Heart left ventricle (tissue), 16 donors: ENCODE results near the gene PDIA6. TPM values are rescaled to one million over a fixed set of nuclear protein-coding genes. Genes with fewer than 3 reads are reported as not detected.

Source experiments
- ATAC-seq, 4 donors: fragments of 200-7000 bp; cut with Tn5 transposase; one replicate each; pipeline ENCODE4 v1.9.1; 2020 to 2022; ENCODE audit warnings: moderate library complexity in 4 of 4, mild to moderate bottlenecking in 3 of 4, moderate number of reproducible peaks in 1 of 4
- DNase-seq, 5 donors: peaks; one replicate each; pipeline ENCODE4 v3.0.0-alpha.2; 2020
- H3K27ac ChIP-seq, 12 donors: fragments of 200-600 bp; sonication (generic) in 4 of 12; one replicate each; pipeline versions ENCODE4 v1.5.0 to v1.8.0; 2016 to 2022; ENCODE audit warnings: mild to moderate bottlenecking in 2 of 12
- H3K27me3 ChIP-seq, 9 donors: fragments of 200-600 bp; sonication (generic) in 2 of 9; one replicate each; pipeline versions ENCODE4 v1.5.1 to v1.8.0; 2016 to 2022; ENCODE audit warnings: mild to moderate bottlenecking in 3 of 9
- H3K36me3 ChIP-seq, 9 donors: fragments of 200-600 bp; sonication (generic) in 2 of 9; one replicate each; pipeline versions ENCODE4 v1.5.0 to v1.8.0; 2018 to 2022; ENCODE audit warnings: mild to moderate bottlenecking in 2 of 9
- H3K4me1 ChIP-seq, 12 donors: fragments of 200-600 bp; sonication (generic) in 4 of 12; one replicate each; pipeline versions ENCODE4 v1.5.0 to v1.8.0; 2016 to 2022; ENCODE audit warnings: mild to moderate bottlenecking in 3 of 12
- H3K4me3 ChIP-seq, 12 donors: fragments of 200-600 bp; sonication (generic) in 4 of 12; one replicate each; pipeline versions ENCODE4 v1.5.0 to v1.8.0; 2017 to 2022; ENCODE audit warnings: mild to moderate bottlenecking in 9 of 12, moderate library complexity in 4 of 12
- H3K9me3 ChIP-seq, 12 donors: fragments of 200-600 bp; sonication (generic) in 4 of 12; one replicate each; pipeline versions ENCODE4 v1.5.0 to v1.8.0; 2016 to 2022; ENCODE audit warnings: mild to moderate bottlenecking in 1 of 12
- CTCF ChIP-seq, 12 donors: fragments of 200-600 bp; sonication (generic) in 4 of 12; IDR thresholded peaks; one replicate each; pipeline versions ENCODE4 v1.5.0 to v1.8.0; 2018 to 2022; ENCODE audit warnings: antibody characterized with exemption in 12 of 12, mild to moderate bottlenecking in 5 of 12
- POLR2A ChIP-seq, 2 donors: fragments of 450-650 bp; IDR thresholded peaks; one replicate each; pipeline ENCODE4 v1.6.1; 2017; ENCODE audit warnings: antibody characterized with exemption in 2 of 2, mild to moderate bottlenecking in 2 of 2, moderate library complexity in 2 of 2
- WGBS, 4 donors: extraction: QIAGEN DNeasy Blood & Tissue Kit in 2 of 4; methylation state at CpG; one replicate each; pipeline versions ENCODE4 v1.1.5 to v1.1.7; 2013 to 2018; 5-methylcytosine and 5-hydroxymethylcytosine counted together
- intact Hi-C, 10 donors: fragments of 100-400 bp; cut with DNase I; formaldehyde crosslinking; loops; one replicate each; pipeline versions ENCODE4 v1.11.1 to v1.14.2; 2022
- polyA plus RNA-seq, 2 donors: library from polyadenylated mRNA; stranded (reverse); fragments of 200-250 nt; gene quantifications; one replicate each; pipeline ENCODE4 v1.2.3, GENCODE V29; 2013
- total RNA-seq, 9 donors: library from RNA; depleted of rRNA in 2 of 9; stranded (reverse); fragments of >200 nt in 2 of 9; fragmentation: NEBNext Ultra II Directional in 3 of 9; extraction: Animal tissue kit (Norgen Biotek cat#: 25700) in 3 of 9; gene quantifications; one replicate each; pipeline versions ENCODE4 v1.1.0 to v1.2.4, GENCODE V29; 2016 to 2023
- donor health status: ischemic (EF 13 %, LVEDD 7.1; RV severe dilation, severe dysfunction).
- donor health status: healthy with polysubstance abuse.
- donor health status: DM: no; HTN: yes; CAD: no.
- donor health status: DM: no; HTN: no; CAD: no.
- donor health status: ischemic (EF 25% LVEDD 6.9; RV normal size, moderate dysfunction).
- donor health status: ischemic (EF 25% LVEDD 5.7; RV mildly dilated, moderate dysfunction).
- donor health status: healthy.
- donor health status: DM: yes; HTN: yes; CAD: no.
- donor health status: ischemic (EF 35%, LVEDD 5.7; RV mildly dilated, moderate dysfunction).
- donor health status: nonischemic (EF 11% LVEDD 7.7; RV severe dilation, severe dysfunction).
- donor health status: DM: yes; HTN: yes; CAD: no.
- donor health status: PGD.
- donor health status: ischemic (EF 29% LVEDD 5.4; RV normal size, mild dysfunction).
- donor health status: nonischemic (EF 23%, LVEDD 6.1; RV moderate dilation, normal function).

Gene PDIA6
- total and polyA plus RNA-seq, 11 donors, result 32.0 to 402 (median 110) TPM

DNA sequence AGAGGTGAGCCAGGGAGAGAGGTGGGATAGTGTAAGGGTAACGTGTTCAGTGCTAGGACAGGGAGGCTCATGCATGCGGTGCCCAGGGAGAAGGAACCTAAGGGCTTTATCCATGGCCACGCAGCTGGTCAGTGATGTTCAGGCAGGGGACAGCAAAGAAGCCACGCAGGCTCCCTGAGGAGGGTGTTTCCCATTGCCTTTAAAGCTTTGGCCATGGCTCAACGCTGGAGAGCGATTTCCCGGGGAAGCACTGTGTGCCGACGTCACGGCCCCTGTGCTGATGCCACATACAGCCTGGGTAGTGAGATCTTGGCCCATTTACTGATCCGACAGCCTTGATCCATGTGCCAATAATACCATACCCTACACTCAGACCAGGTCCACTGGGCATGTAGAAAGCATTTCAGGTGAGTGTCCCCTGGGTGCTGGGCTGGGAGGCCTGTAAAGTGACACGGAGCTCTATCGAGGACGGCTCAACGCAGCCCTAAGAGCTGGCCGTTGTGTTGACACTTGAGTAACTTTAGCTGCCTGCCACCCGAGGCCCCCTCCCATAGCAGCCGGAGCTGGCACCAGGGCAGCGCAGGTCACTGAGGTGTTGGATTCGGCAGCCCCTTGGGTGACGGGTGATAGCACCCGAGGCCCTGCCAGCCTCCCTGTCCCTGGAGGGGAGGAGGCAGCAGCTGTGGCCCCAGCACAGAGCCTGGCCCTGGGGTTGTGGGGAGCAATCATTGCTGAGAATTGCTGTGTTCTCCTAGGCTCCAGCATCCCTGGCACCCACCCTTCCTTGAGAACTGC, 41.4 kb downstream of the PDIA6 start:
- H3K27ac ChIP-seq, result no peak overlapping the region
- ATAC-seq, result no peak

DNA sequence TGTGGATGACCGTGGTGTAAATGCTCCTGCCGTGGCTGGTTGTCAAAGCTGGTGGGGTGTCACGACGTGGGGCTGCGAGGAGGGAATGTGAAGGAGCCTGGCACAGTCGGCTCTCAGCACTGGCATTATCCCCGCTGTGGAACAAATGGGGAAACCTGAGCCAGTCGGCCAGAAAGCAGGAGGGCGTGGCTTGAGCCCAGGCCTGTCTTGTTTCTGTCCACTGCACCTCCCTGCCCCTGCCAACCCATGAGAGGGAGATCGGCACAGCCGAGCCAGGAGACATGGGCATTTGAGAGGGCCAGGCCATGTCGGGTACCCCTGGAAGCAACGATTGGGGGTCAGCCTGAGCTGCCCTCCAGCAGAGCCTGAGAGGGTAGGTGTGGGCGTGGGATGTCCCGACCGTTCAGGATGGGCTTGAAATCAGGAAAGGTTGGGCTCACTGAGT, 44.5 kb downstream of the PDIA6 start:
- H3K4me1 ChIP-seq, result peaks cover 0 to 9% (median 0%) of the 10 kb centered on the region in 12 donors
- WGBS, 4 donors, result 54 to 62% (median 58%) methylated on average over 10 to 16 of the region's 16 CpGs
- H3K27ac ChIP-seq, result peak overlapping the region in 1 of 12 donors; percentile 19
- TF ChIP-seq POLR2A (IDR thresholded peaks at IDR 0.05) (no peak), CTCF (IDR thresholded peaks at IDR 0.05) (no peak)
- intact Hi-C loops, result no loop called here
- no peak overlapping the region for H3K4me3 ChIP-seq
- H3K9me3 ChIP-seq, result no peaks in the 10 kb centered on the region
- H3K27me3 ChIP-seq, result no peaks in the 10 kb centered on the region
- DNase-seq (peak in 4 of 5 donors; percentile 25 to 74 (median 46)), ATAC-seq (peak; percentile 76 to 85 (median 82))
- no peaks in the 10 kb centered on the region for H3K36me3 ChIP-seq

More for the DNA sequence above, 41.4 kb downstream of the PDIA6 start:
- Histone ChIP-seq H3K36me3 (no peaks in the 10 kb centered on the region), H3K27me3 (no peaks in the 10 kb centered on the region), H3K9me3 (no peaks in the 10 kb centered on the region), H3K4me1 (peaks cover 0 to 25% (median 13%) of the 10 kb centered on the region in 12 donors), H3K4me3 (no peak overlapping the region)
- DNase-seq, result no peak
- intact Hi-C loops, result no loop called here
- 75 to 87% (median 82%) methylated on average over 14 to 22 of the region's 22 CpGs for WGBS, 4 donors
- TF ChIP-seq CTCF (IDR thresholded peaks at IDR 0.05) (no peak), POLR2A (IDR thresholded peaks at IDR 0.05) (no peak)

DNA sequence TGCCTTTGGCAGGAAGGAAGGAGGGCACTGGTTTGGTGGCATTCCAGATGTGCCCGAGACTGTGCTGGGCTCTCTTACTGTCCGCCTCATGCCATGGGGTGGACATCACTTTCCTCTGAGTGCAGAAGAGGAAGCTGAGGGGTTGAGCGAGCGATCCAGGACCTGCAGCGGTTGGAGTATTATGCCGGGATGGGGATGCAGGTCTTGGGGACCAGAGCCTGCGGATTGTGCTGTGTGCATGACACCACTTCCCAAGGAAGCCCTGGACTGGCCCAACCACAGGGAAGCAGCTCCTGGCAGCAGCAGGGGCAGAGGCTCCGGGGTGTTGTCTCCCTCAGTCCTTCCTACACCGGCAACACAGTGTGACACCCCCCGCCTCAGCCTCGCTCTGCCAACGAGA, 46.7 kb downstream of the PDIA6 start:
- H3K36me3 ChIP-seq, result no peaks in the 10 kb centered on the region
- DNase-seq (no peak), ATAC-seq (no peak)
- no peaks in the 10 kb centered on the region for H3K27me3 ChIP-seq
- 86 to 92% (median 89%) methylated on average over 12 of the region's 12 CpGs for WGBS, 4 donors
- intact Hi-C loops, result no loop called here
- no peak overlapping the region for H3K27ac ChIP-seq
- no peak overlapping the region for H3K4me3 ChIP-seq
- peaks cover 0 to 16% (median 0%) of the 10 kb centered on the region in 12 donors for H3K4me1 ChIP-seq
- H3K9me3 ChIP-seq, result no peaks in the 10 kb centered on the region
- TF ChIP-seq CTCF (IDR thresholded peaks at IDR 0.05) (no peak), POLR2A (IDR thresholded peaks at IDR 0.05) (no peak)

DNA sequence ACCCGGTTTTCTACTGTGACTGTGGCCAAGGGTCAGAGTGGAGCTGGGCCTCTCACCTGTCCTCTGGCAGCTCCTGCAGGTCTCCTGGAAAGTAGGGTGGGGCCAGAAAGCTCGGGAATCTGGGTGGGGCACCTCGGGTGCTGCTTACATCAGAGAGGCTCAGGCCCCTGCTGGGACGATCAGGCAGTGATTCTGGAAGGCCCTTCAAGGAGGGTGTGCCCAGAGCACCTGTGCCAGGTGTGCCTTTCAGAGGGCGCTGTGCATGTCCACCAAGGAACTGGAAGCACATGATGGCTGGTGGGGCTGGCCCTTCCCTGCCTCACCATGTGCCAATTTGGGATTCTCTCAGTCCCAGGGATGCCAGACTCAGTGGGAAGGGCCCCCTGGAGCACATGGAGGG, 47.1 kb downstream of the PDIA6 start:
- Histone ChIP-seq H3K27ac (no peak overlapping the region), H3K9me3 (no peaks in the 10 kb centered on the region), H3K4me3 (no peak overlapping the region), H3K36me3 (no peaks in the 10 kb centered on the region), H3K4me1 (peaks cover 0 to 16% (median 0%) of the 10 kb centered on the region in 12 donors), H3K27me3 (no peaks in the 10 kb centered on the region)
- ATAC-seq, result no peak
- intact Hi-C loops, result no loop called here
- WGBS, 4 donors, result 60 to 100% (median 67%) methylated on average over 1 to 5 of the region's 5 CpGs
- no peak for DNase-seq
- TF ChIP-seq CTCF (IDR thresholded peaks at IDR 0.05) (no peak), POLR2A (IDR thresholded peaks at IDR 0.05) (no peak)
